ENCODE data around the gene PPP1R37. TPM values are rescaled to one million over a fixed set of nuclear protein-coding genes. Genes with fewer than 3 reads are reported as not detected.

Gene PPP1R37
- total RNA-seq, 1 experiment from 2014 or later: 46.4 TPM

DNA sequence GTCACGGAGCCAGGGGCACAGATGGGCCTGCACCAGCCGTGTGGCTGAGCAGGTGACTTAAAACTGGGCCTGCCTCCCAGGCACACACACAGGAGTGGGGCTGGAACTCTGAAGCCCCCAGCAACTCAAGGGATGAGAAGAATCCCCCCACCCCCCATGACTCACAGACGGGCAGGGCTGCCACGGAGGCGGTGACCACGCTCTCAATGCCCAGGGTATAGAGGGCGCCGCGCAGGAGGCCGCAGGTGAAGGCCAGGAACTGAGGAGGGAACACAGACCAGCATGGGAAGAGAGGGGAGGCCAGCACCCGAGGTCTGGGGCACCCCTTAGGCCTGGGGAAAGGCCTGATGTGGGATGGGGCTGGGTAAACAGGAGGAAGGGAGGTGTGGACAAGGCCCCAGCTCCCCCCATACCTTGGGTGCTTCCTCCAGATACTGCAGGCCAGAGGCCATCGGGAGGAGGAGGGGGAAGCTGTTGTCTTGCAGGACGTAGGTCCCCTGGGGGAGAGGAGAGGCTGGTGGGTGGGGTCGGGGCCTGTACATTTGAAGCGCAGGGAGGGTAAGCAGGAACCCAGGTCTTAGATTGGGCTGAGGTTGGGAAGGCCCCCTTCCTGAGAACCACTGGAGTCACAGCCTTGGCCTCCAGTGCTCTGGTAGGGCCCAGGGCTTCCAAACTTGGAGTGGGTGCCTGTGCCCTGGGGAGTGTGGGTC lies 70.9 kb downstream of the PPP1R37 start:
- no peak overlapping the region for H3K27ac ChIP-seq (ENCODE audit: low read length)
- intact Hi-C loops (cut with micrococcal nuclease): loop anchor here (5.0 kb wide), 1 partner anchor 83 kb away; the partner anchor contains the start of gene EXOC3L2
- H3K79me2 ChIP-seq (ENCODE audit: low read length): no peaks in the 10 kb centered on the region
- peaks cover 11% of the 10 kb centered on the region for H3K4me1 ChIP-seq (ENCODE audit: insufficient read depth, low read length)
- no peaks in the 10 kb centered on the region for H3K27me3 ChIP-seq (ENCODE audit: low read length)
- DNase-seq: no peak
- no peaks in the 10 kb centered on the region for H3K9me2 ChIP-seq (replicated peaks; ENCODE audit: low read length)
- H3K36me3 ChIP-seq (ENCODE audit: low read depth, low read length): no peaks in the 10 kb centered on the region
- H3F3A ChIP-seq (ENCODE audit: low read length, unreplicated experiment): no peaks in the 10 kb centered on the region
- ChIA-PET CTCF (no interaction called here), POLR2A (ENCODE audit: unreplicated experiment) (no interaction called here)
- H2AFZ ChIP-seq (ENCODE audit: low read length): no peak overlapping the region
- no peak for ATAC-seq
- BruUV-seq (replicated peaks): no TSS peak
- H4K20me1 ChIP-seq (ENCODE audit: low read length): no peaks in the 10 kb centered on the region
- TF ChIP-seq CTCF (conservative IDR thresholded peaks at IDR 0.05; ENCODE audit: low read depth, low read length): no peak
- no peak for TF ChIP-seq EZH2phosphoT487 (IDR thresholded peaks at IDR 0.05; ENCODE audit: borderline replicate concordance, low read length)
- no peak for TF ChIP-seq EZH2 (IDR thresholded peaks at IDR 0.05; ENCODE audit: low read length, unreplicated experiment)
- H3K9ac ChIP-seq (ENCODE audit: low read length): no peak overlapping the region
- H3K4me2 ChIP-seq (ENCODE audit: low read length): no peak overlapping the region
- H3K9me3 ChIP-seq (ENCODE audit: low read length): no peaks in the 10 kb centered on the region
- no peak overlapping the region for H3K4me3 ChIP-seq (ENCODE audit: low read length)

DNA sequence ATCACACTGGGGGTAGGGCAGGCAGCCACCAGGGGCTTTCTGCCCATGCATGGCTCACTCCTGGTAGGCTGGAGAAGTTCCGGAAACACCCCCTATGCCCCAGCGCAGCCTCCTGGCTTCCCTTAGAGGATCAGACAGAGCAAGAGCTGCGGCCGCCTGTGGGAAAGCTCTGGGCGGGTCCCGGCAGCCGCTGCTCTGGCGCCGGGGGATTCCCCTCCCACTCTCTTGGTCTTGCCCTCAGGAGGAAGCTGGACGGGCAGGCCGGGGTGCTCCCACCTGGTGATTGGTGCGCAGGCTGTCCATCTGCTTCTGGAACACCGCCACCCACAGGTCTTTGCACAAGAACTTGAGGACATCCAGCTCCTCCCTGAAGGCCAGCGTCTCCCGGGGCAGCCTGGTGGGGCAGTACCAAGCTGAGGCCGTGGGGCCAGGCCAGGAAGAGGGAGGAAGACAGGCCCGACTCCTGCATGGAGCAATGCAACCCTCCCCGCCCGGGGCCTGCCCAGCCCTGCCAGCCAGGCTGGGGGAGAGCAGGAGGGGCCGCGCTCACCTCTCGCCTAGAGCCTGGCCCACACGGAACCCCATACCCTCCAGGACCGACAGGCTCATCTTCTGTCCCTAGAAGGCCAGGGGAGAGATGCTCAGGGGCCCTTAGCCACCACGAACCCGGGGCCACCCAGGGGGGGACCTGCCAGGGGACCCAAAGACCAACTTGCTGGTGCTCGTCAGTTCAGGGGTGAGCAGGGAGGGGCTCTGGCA lies 71.8 kb downstream of the PPP1R37 start:
- no peaks in the 10 kb centered on the region for H3K27me3 ChIP-seq (ENCODE audit: low read length)
- no peaks in the 10 kb centered on the region for H3F3A ChIP-seq (ENCODE audit: low read length, unreplicated experiment)
- intact Hi-C loops (cut with micrococcal nuclease): loop anchor here (5.0 kb wide), 1 partner anchor 83 kb away; the partner anchor contains the start of gene EXOC3L2
- H4K20me1 ChIP-seq (ENCODE audit: low read length): no peaks in the 10 kb centered on the region
- no peak overlapping the region for H3K27ac ChIP-seq (ENCODE audit: low read length)
- H3K9ac ChIP-seq (ENCODE audit: low read length): no peak overlapping the region
- H3K4me1 ChIP-seq (ENCODE audit: insufficient read depth, low read length): peaks cover 11% of the 10 kb centered on the region
- no peaks in the 10 kb centered on the region for H3K79me2 ChIP-seq (ENCODE audit: low read length)
- H3K9me3 ChIP-seq (ENCODE audit: low read length): no peaks in the 10 kb centered on the region
- H3K36me3 ChIP-seq (ENCODE audit: low read depth, low read length): no peaks in the 10 kb centered on the region
- ATAC-seq (no peak), DNase-seq (no peak)
- no TSS peak for BruUV-seq (replicated peaks)
- no peaks in the 10 kb centered on the region for H3K9me2 ChIP-seq (replicated peaks; ENCODE audit: low read length)
- no peak overlapping the region for H2AFZ ChIP-seq (ENCODE audit: low read length)
- CTCF ChIA-PET: no interaction called here
- no peak overlapping the region for H3K4me2 ChIP-seq (ENCODE audit: low read length)
- TF ChIP-seq EZH2phosphoT487 (IDR thresholded peaks at IDR 0.05; ENCODE audit: borderline replicate concordance, low read length) (no peak), CTCF (conservative IDR thresholded peaks at IDR 0.05; ENCODE audit: low read depth, low read length) (no peak), EZH2 (IDR thresholded peaks at IDR 0.05; ENCODE audit: low read length, unreplicated experiment) (no peak)
- H3K4me3 ChIP-seq (ENCODE audit: low read length): no peak overlapping the region
- POLR2A ChIA-PET (ENCODE audit: unreplicated experiment): no interaction called here

Data from PC-3 (cell line).